Forelimb muscle (tissue), 1 donor: ENCODE data around the gene FN3KRP. TPM values are rescaled to one million over a fixed set of nuclear protein-coding genes. Genes with fewer than 3 reads are reported as not detected.

Experiments used
- DNase-seq: peaks from one replicate; pipeline ENCODE4 v3.0.0-alpha.2; 2013; ENCODE audit warnings: low read depth
- polyA plus RNA-seq: library from polyadenylated mRNA; unstranded; fragments of 120-200 nt; gene quantifications from one replicate; pipeline ENCODE4 v1.2.1, GENCODE V29; 2013; ENCODE audit not compliant: insufficient read length

Gene FN3KRP
- polyA plus RNA-seq, 1 donor, result 31.0 TPM

- no peak for DNase-seq
These were observed 7.4 kb upstream of the FN3KRP start for GRCh38 chr17:82709024-82709675.

- DNase-seq, result no peak
These were observed 6.6 kb upstream of the FN3KRP start for GRCh38 chr17:82709676-82710498.

- no peak for DNase-seq
These were observed 5.8 kb upstream of the FN3KRP start for GRCh38 chr17:82710499-82711232.

- DNase-seq, result no peak
These were observed 3.3 kb upstream of the FN3KRP start for GRCh38 chr17:82713071-82713723.

GRCh38 chr17:82718986-82719685, 2.6 kb downstream of the FN3KRP start:
- no peak for DNase-seq

GRCh38 chr17:82720204-82720603, 3.7 kb downstream of the FN3KRP start:
- DNase-seq, result no peak

- DNase-seq, result no peak
These were observed 6.0 kb downstream of the FN3KRP start for GRCh38 chr17:82722341-82723013.

- no peak for DNase-seq
These were observed 6.8 kb downstream of the FN3KRP start for GRCh38 chr17:82723169-82723807.

GRCh38 chr17:82726427-82726826, 9.9 kb downstream of the FN3KRP start:
- no peak for DNase-seq

- DNase-seq, result no peak
These were observed 13.2 kb downstream of the FN3KRP start for GRCh38 chr17:82729479-82730260.

GRCh38 chr17:82732118-82732743, 15.7 kb downstream of the FN3KRP start:
- no peak for DNase-seq

- DNase-seq, result no peak
These were observed 18.7 kb downstream of the FN3KRP start, which contains the start of gene FN3K for GRCh38 chr17:82734987-82735866. TSS of gene FN3K (plus strand) at chr17:82735615. CDS start at chr17:82735637, 22 bp downstream.

- no peak for DNase-seq
These were observed 20.1 kb downstream of the FN3KRP start for GRCh38 chr17:82736511-82737185.

- DNase-seq, result no peak
These were observed 21.7 kb downstream of the FN3KRP start for GRCh38 chr17:82737967-82738877.

- DNase-seq, result no peak
These were observed 24.6 kb downstream of the FN3KRP start for GRCh38 chr17:82740906-82741759.
